Adrenal gland (tissue), 5 donors: Measurements from ENCODE around the gene CPTP.

Experiments used
- CTCF ChIP-seq, 6 experiments: fragments of 450-650 bp in 4 of 6; fragments of 200-600 bp in 2 of 6; sonication (generic) in 1 of 6; IDR thresholded peaks; 1 replicate in 5 of 6; 2 replicates in 1 of 6; pipeline versions ENCODE4 v1.5.1 to v1.8.0; 2016 to 2021; ENCODE audit warnings: antibody characterized with exemption in 6 of 6, mild to moderate bottlenecking in 2 of 6, moderate library complexity in 1 of 6
- POLR2A ChIP-seq, 2 donors: fragments of 450-650 bp; IDR thresholded peaks; one replicate each; pipeline ENCODE4 v1.6.1; 2017; ENCODE audit warnings: antibody characterized with exemption in 2 of 2, mild to moderate bottlenecking in 2 of 2, moderate library complexity in 1 of 2
- donor health status: DM: no; HTN: no; CAD: no.

GRCh38 chr1:1295154-1295923 lies 29.3 kb upstream of the CPTP start:
- TF ChIP-seq CTCF (IDR thresholded peaks at IDR 0.05) (no peak), POLR2A (IDR thresholded peaks at IDR 0.05) (no peak)
